Natural killer cell (primary cell): Measurements from ENCODE around the gene DLST. TPM values are rescaled to one million over a fixed set of nuclear protein-coding genes. Genes with fewer than 3 reads are reported as not detected.

Experiments used
- ATAC-seq, 3 donors: fragments of 150-1000 bp in 2 of 3; fragments of 200-7000 bp in 1 of 3; cut with Tn5 transposase; 1 replicate in 1 of 3; 2 replicates in 2 of 3; pipeline ENCODE4 v1.10.0; 2021; ENCODE audit warnings: mild to moderate bottlenecking in 2 of 3, moderate library complexity in 2 of 3
- DNase-seq, 2 donors: peaks; one replicate each; pipeline versions ENCODE4 v3.0.0 to v3.0.0-alpha.2; 2013 to 2021; ENCODE audit warnings: mixed read lengths in 1 of 2
- H3K27ac ChIP-seq: one replicate; pipeline ENCODE4 v1.5.1; 2013; ENCODE audit warnings: mild to moderate bottlenecking, low read length
- H3K27me3 ChIP-seq: one replicate; pipeline ENCODE4 v1.6.1; 2013; ENCODE audit warnings: low read length; ENCODE audit not compliant: control insufficient read depth, insufficient read depth
- H3K36me3 ChIP-seq: one replicate; pipeline ENCODE4 v1.6.1; 2013; ENCODE audit warnings: low read length; ENCODE audit not compliant: control insufficient read depth, insufficient read depth
- H3K4me1 ChIP-seq: one replicate; pipeline ENCODE4 v1.6.1; 2013; ENCODE audit warnings: low read length; ENCODE audit not compliant: control insufficient read depth, insufficient read depth
- H3K4me3 ChIP-seq: one replicate; pipeline ENCODE4 v1.5.1; 2013; ENCODE audit warnings: low read length
- H3K9me3 ChIP-seq: one replicate; pipeline ENCODE4 v1.6.1; 2013; ENCODE audit warnings: low read length; ENCODE audit not compliant: control insufficient read depth, insufficient read depth
- H3K27ac Mint-ChIP-seq, 2 donors: one replicate each; pipeline ENCODE4 v1.8.0; 2022; ENCODE audit warnings: mild to moderate bottlenecking in 2 of 2, mixed read lengths in 2 of 2, moderate library complexity in 1 of 2
- H3K27me3 Mint-ChIP-seq, 2 donors: one replicate each; pipeline ENCODE4 v1.8.0; 2022; ENCODE audit warnings: low read depth in 2 of 2, mixed read lengths in 2 of 2
- H3K36me3 Mint-ChIP-seq: one replicate; pipeline ENCODE4 v1.8.0; 2022; ENCODE audit warnings: mixed read lengths
- H3K4me1 Mint-ChIP-seq, 2 donors: one replicate each; pipeline ENCODE4 v1.8.0; 2022; ENCODE audit warnings: mixed read lengths in 2 of 2
- H3K4me3 Mint-ChIP-seq: one replicate; pipeline ENCODE4 v1.8.0; 2022; ENCODE audit warnings: mild to moderate bottlenecking, moderate library complexity, mixed read lengths
- H3K9me3 Mint-ChIP-seq, 2 donors: one replicate each; pipeline ENCODE4 v1.8.0; 2022; ENCODE audit warnings: mixed read lengths in 2 of 2
- WGBS: methylation state at CpG from one replicate; pipeline ENCODE4 v1.1.7; 2013; ENCODE audit warnings: missing lambda C conversion rate; ENCODE audit not compliant: insufficient coverage; 5-methylcytosine and 5-hydroxymethylcytosine counted together
- intact Hi-C: fragments of 100-400 bp; cut with micrococcal nuclease; formaldehyde crosslinking; loops from one replicate; pipeline ENCODE4 v1.14.2; 2022
- total RNA-seq, 4 donors: library from RNA; stranded (reverse); fragments of 120-200 nt in 1 of 4; gene quantifications; one replicate each; pipeline versions ENCODE4 v1.2.3 to v1.2.4, GENCODE V29; 2013 to 2022
- TF ChIP-seq, protein P1 (sequence below): fragments of 200-600 bp; IDR thresholded peaks from one replicate; pipeline ENCODE4 v1.8.0; 2022; ENCODE audit warnings: antibody characterized with exemption

DLST gene
- total RNA-seq, 3 donors from 2014 or later (not counting 1 experiment from before 2014, with no cell fraction given), result 161 to 180 (median 163) TPM

DNA sequence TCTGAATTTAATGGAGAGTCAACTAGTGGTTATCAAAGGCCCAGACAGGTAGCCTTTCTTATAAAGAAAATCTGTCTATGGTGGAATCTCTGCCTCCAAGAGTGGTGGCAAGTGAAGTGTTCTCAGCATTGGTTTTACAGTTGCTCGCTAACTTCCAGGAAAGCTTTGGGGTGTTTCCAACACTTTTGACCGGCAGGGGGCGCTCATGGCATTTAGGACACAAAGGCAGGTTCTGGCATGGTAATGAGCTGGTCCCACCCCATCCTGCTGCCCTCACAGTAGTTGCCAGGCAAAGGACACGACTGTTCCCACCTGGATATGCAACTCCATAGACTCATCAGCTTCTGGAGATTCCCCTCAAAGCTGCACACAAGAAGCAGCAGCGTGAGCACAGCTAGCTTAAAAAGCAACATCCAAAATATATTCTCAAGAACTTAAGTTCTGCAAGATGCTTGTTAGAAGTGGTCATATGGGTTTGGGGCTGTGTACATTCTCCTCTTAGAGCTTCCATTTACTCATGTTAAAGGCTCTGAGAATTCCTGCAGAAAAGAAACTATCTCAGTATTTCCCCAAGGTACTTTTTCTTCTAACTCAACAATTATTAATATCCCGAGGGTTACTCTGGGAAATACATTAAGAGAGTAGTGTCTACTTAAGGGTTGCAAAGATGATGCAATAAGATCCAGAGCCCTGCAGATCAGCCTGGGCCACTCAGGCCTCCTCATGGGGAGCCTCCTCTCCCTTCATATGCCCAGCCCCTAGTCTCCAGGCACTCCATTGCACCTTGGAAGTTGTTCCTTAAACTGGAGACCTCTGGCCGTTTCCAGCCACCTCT is 20.6 kb upstream of the DLST start:
- no peaks in the 10 kb centered on the region for H3K9me3 ChIP-seq
- Mint-ChIP-seq H3K36me3 (no peaks in the 10 kb centered on the region), H3K27ac (no peak overlapping the region), H3K27me3 (no peaks in the 10 kb centered on the region), H3K4me3 (no peak overlapping the region), H3K4me1 (peaks cover 3 to 9% of the 10 kb centered on the region in 2 donors), H3K9me3 (no peaks in the 10 kb centered on the region)
- no peaks in the 10 kb centered on the region for H3K36me3 ChIP-seq
- no peaks in the 10 kb centered on the region for H3K27me3 ChIP-seq
- peaks cover 5% of the 10 kb centered on the region for H3K4me1 ChIP-seq
- peak; percentile 81 to 94 (median 88) for ATAC-seq
- peak; percentile 92 for DNase-seq
- WGBS, result 14% methylated on average over 5 of the region's 7 CpGs
- no peak overlapping the region for H3K27ac ChIP-seq
- TF ChIP-seq, protein P1, sequence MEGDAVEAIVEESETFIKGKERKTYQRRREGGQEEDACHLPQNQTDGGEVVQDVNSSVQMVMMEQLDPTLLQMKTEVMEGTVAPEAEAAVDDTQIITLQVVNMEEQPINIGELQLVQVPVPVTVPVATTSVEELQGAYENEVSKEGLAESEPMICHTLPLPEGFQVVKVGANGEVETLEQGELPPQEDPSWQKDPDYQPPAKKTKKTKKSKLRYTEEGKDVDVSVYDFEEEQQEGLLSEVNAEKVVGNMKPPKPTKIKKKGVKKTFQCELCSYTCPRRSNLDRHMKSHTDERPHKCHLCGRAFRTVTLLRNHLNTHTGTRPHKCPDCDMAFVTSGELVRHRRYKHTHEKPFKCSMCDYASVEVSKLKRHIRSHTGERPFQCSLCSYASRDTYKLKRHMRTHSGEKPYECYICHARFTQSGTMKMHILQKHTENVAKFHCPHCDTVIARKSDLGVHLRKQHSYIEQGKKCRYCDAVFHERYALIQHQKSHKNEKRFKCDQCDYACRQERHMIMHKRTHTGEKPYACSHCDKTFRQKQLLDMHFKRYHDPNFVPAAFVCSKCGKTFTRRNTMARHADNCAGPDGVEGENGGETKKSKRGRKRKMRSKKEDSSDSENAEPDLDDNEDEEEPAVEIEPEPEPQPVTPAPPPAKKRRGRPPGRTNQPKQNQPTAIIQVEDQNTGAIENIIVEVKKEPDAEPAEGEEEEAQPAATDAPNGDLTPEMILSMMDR, result peak; percentile 84
- H3K4me3 ChIP-seq, result no peak overlapping the region
- intact Hi-C loops, result loop anchor here (1.0 to 10.0 kb wide), 3 partner anchors 44 to 227 kb away; partner anchors contain the start of gene EIF2B2

DNA sequence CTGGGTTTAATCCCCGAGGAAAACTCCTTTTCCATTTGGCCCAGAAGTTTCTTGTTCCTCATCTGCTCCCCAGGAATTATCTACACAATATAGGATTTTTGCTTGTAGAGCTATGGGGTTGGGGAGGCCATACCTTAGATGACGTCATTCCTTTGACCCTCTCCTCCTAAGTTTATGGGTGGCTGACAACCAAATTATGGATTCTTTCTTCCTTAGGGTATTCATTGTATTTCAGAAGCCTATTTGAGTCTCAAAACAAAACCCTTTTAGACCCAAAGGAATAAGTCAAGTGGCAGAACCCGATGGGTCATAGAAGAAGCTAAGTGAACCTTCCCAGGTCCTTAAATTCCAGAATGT is 20.0 kb upstream of the DLST start:
- 80% methylated on average over 2 of the region's 3 CpGs for WGBS
- peaks cover 6% of the 10 kb centered on the region for H3K4me1 ChIP-seq
- no peak overlapping the region for H3K27ac ChIP-seq
- no peak overlapping the region for H3K4me3 ChIP-seq
- intact Hi-C loops, result loop anchor here (1.0 to 10.0 kb wide), 3 partner anchors 44 to 227 kb away; partner anchors contain the start of gene EIF2B2
- H3K36me3 Mint-ChIP-seq, result no peaks in the 10 kb centered on the region
- H3K4me1 Mint-ChIP-seq, result peaks cover 8 to 15% of the 10 kb centered on the region in 2 donors
- no peak for ATAC-seq
- TF ChIP-seq, protein P1, result no peak
- no peaks in the 10 kb centered on the region for H3K27me3 Mint-ChIP-seq
- no peaks in the 10 kb centered on the region for H3K9me3 ChIP-seq
- no peak for DNase-seq
- no peaks in the 10 kb centered on the region for H3K36me3 ChIP-seq
- no peaks in the 10 kb centered on the region for H3K27me3 ChIP-seq
- H3K4me3 Mint-ChIP-seq, result no peak overlapping the region
- no peak overlapping the region for H3K27ac Mint-ChIP-seq
- H3K9me3 Mint-ChIP-seq, result no peaks in the 10 kb centered on the region

DNA sequence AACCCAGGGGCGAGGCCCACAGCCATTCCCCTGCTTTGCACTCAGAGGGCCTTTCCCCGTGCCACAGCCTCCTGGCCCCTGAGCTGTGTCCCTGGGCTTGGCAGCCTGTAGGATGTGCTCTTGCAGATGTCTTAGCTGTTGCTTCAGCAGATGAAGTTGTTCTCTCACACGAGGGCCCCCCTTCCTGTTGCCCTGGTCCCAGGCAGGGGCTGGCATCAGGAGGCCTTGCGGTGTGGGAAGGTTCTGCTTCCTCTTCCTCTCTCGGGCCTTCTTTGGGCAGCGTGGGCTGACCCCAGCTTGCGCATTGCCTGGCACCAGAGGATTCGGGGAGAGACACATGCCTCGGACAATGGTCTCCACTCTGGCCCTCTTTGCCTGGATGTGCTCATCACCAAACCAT is 18.4 kb upstream of the DLST start:
- no peaks in the 10 kb centered on the region for H3K27me3 ChIP-seq
- ATAC-seq (no peak), DNase-seq (no peak)
- H3K9me3 Mint-ChIP-seq, result no peaks in the 10 kb centered on the region
- no peak overlapping the region for H3K27ac Mint-ChIP-seq
- peaks cover 19% of the 10 kb centered on the region for H3K4me1 ChIP-seq
- H3K36me3 Mint-ChIP-seq, result no peaks in the 10 kb centered on the region
- H3K36me3 ChIP-seq, result no peaks in the 10 kb centered on the region
- H3K27ac ChIP-seq, result no peak overlapping the region
- H3K4me3 ChIP-seq, result no peak overlapping the region
- H3K27me3 Mint-ChIP-seq, result no peaks in the 10 kb centered on the region
- H3K4me3 Mint-ChIP-seq, result no peak overlapping the region
- 48% methylated on average over 9 of the region's 9 CpGs for WGBS
- intact Hi-C loops, result loop anchor here (10.0 kb wide), 1 partner anchor 142 kb away; the partner anchor contains the start of gene EIF2B2
- TF ChIP-seq, protein P1, result no peak
- H3K9me3 ChIP-seq, result no peaks in the 10 kb centered on the region
- peaks cover 22 to 27% of the 10 kb centered on the region in 2 donors for H3K4me1 Mint-ChIP-seq
